Activated T-cell treated with anti-CD3 and anti-CD28 coated beads, Interleukin-2, amount 50 U/mL, for 72 hours (primary cell): Measurements from ENCODE around the gene CPPED1. TPM values are rescaled to one million over a fixed set of nuclear protein-coding genes. Genes with fewer than 3 reads are reported as not detected.
"Not testable (repeated sequence)": the region's sequence is repeated elsewhere in the genome, so short reads cannot be mapped to it uniquely, and the experiment has no call there.

ENCODE experiments used
- ATAC-seq, 2 donors: fragments of 150-1000 bp; cut with Tn5 transposase; replicated peaks in 1 of 2; 2 replicates each; pipeline ENCODE4 v1.10.0; 2021; ENCODE audit warnings: moderate library complexity in 2 of 2, mild to moderate bottlenecking in 1 of 2
- DNase-seq, 2 donors: peaks; one replicate each; pipeline ENCODE4 v3.0.0; 2021 to 2022; ENCODE audit warnings: mixed read lengths in 1 of 2
- H3K27ac Mint-ChIP-seq: one replicate; pipeline ENCODE4 v1.8.0; 2022; ENCODE audit warnings: mild to moderate bottlenecking, moderate library complexity, mixed read lengths
- H3K27me3 Mint-ChIP-seq: one replicate; pipeline ENCODE4 v1.8.0; 2022; ENCODE audit warnings: low read depth, mixed read lengths
- H3K36me3 Mint-ChIP-seq, 2 donors: one replicate each; pipeline ENCODE4 v1.8.0; 2022; ENCODE audit warnings: mixed read lengths in 2 of 2, mild to moderate bottlenecking in 1 of 2; ENCODE audit not compliant: insufficient read depth in 2 of 2
- H3K4me1 Mint-ChIP-seq: one replicate; pipeline ENCODE4 v1.8.0; 2022; ENCODE audit warnings: low read depth, mixed read lengths
- H3K4me3 Mint-ChIP-seq, 2 donors: one replicate each; pipeline ENCODE4 v1.8.0; 2022; ENCODE audit warnings: mild to moderate bottlenecking in 2 of 2, mixed read lengths in 2 of 2, moderate library complexity in 2 of 2
- H3K9me3 Mint-ChIP-seq, 2 donors: one replicate each; pipeline ENCODE4 v1.8.0; 2022; ENCODE audit warnings: mixed read lengths in 2 of 2
- total RNA-seq, 2 donors: library from RNA; stranded (reverse); gene quantifications; one replicate each; pipeline ENCODE4 v1.2.3, GENCODE V29; 2022

CPPED1 gene
- total RNA-seq, 2 donors from 2014 or later = 10.5 to 15.8 TPM

GRCh38 chr16:12775656-12776236, 27.9 kb downstream of the CPPED1 start:
- no peaks in the 10 kb centered on the region for H3K4me1 Mint-ChIP-seq
- ATAC-seq = no peak
- no peak overlapping the region for H3K4me3 Mint-ChIP-seq
- no peaks in the 10 kb centered on the region for H3K27me3 Mint-ChIP-seq
- H3K27ac Mint-ChIP-seq = no peak overlapping the region
- peaks cover 3 to 11% of the 10 kb centered on the region in 2 donors for H3K36me3 Mint-ChIP-seq
- DNase-seq = no peak
- peaks cover 0 to 2% of the 10 kb centered on the region in 2 donors for H3K9me3 Mint-ChIP-seq

GRCh38 chr16:12773221-12773620, 30.5 kb downstream of the CPPED1 start:
- no peak for ATAC-seq
- peaks cover 7% of the 10 kb centered on the region for H3K4me1 Mint-ChIP-seq
- H3K4me3 Mint-ChIP-seq = no peak overlapping the region
- DNase-seq = no peak
- H3K27me3 Mint-ChIP-seq = no peaks in the 10 kb centered on the region
- H3K9me3 Mint-ChIP-seq = peaks cover 0 to 2% of the 10 kb centered on the region in 2 donors
- peaks cover 3 to 6% of the 10 kb centered on the region in 2 donors for H3K36me3 Mint-ChIP-seq
- no peak overlapping the region for H3K27ac Mint-ChIP-seq

- H3K4me1 Mint-ChIP-seq = peaks cover 18% of the 10 kb centered on the region
- H3K9me3 Mint-ChIP-seq = peaks cover 0 to 1% of the 10 kb centered on the region in 2 donors
- H3K36me3 Mint-ChIP-seq = peaks cover 2 to 3% of the 10 kb centered on the region in 2 donors
- ATAC-seq (no peak), DNase-seq (no peak)
- no peaks in the 10 kb centered on the region for H3K27me3 Mint-ChIP-seq
- no peak overlapping the region for H3K4me3 Mint-ChIP-seq
- H3K27ac Mint-ChIP-seq = no peak overlapping the region
These were observed 32.3 kb downstream of the CPPED1 start for GRCh38 chr16:12771341-12771798.

- peaks cover 18% of the 10 kb centered on the region for H3K4me1 Mint-ChIP-seq
- no peak for ATAC-seq
- H3K9me3 Mint-ChIP-seq = peaks cover 0 to 1% of the 10 kb centered on the region in 2 donors
- H3K27ac Mint-ChIP-seq = no peak overlapping the region
- H3K27me3 Mint-ChIP-seq = no peaks in the 10 kb centered on the region
- no peak for DNase-seq
- H3K4me3 Mint-ChIP-seq = no peak overlapping the region
- H3K36me3 Mint-ChIP-seq = no peaks in the 10 kb centered on the region
These were observed 34.2 kb downstream of the CPPED1 start for GRCh38 chr16:12769525-12769924.

GRCh38 chr16:12767897-12768296, 35.8 kb downstream of the CPPED1 start:
- Mint-ChIP-seq H3K4me1 (peaks cover 18% of the 10 kb centered on the region), H3K27ac (peak overlapping the region; percentile 82), H3K4me3 (peak overlapping the region; percentile 54 to 63), H3K36me3 (no peaks in the 10 kb centered on the region), H3K9me3 (peaks cover 0 to 1% of the 10 kb centered on the region in 2 donors), H3K27me3 (no peaks in the 10 kb centered on the region)
- no peak for DNase-seq
- peak; percentile 39 to 67 for ATAC-seq

GRCh38 chr16:12766853-12767252, 36.8 kb downstream of the CPPED1 start:
- H3K4me3 Mint-ChIP-seq = no peak overlapping the region
- no peaks in the 10 kb centered on the region for H3K36me3 Mint-ChIP-seq
- peaks cover 0 to 1% of the 10 kb centered on the region in 2 donors for H3K9me3 Mint-ChIP-seq
- DNase-seq = no peak
- H3K27ac Mint-ChIP-seq = no peak overlapping the region
- peaks cover 18% of the 10 kb centered on the region for H3K4me1 Mint-ChIP-seq
- no peaks in the 10 kb centered on the region for H3K27me3 Mint-ChIP-seq
- no peak for ATAC-seq

- H3K9me3 Mint-ChIP-seq, H3K4me3 Mint-ChIP-seq, ATAC-seq, H3K36me3 Mint-ChIP-seq, H3K27me3 Mint-ChIP-seq, DNase-seq, H3K27ac Mint-ChIP-seq: not testable (repeated sequence)
- H3K4me1 Mint-ChIP-seq = peaks cover 18% of the 10 kb centered on the region
These were observed 37.5 kb downstream of the CPPED1 start for GRCh38 chr16:12766208-12766607.

- no peaks in the 10 kb centered on the region for H3K36me3 Mint-ChIP-seq
- peaks cover 18% of the 10 kb centered on the region for H3K4me1 Mint-ChIP-seq
- H3K9me3 Mint-ChIP-seq = peaks cover 0 to 1% of the 10 kb centered on the region in 2 donors
- no peak for DNase-seq
- no peak overlapping the region for H3K27ac Mint-ChIP-seq
- no peak for ATAC-seq
- no peak overlapping the region for H3K4me3 Mint-ChIP-seq
- H3K27me3 Mint-ChIP-seq = no peaks in the 10 kb centered on the region
These were observed 38.7 kb downstream of the CPPED1 start for GRCh38 chr16:12764813-12765488.

GRCh38 chr16:12763517-12763916, 40.2 kb downstream of the CPPED1 start:
- Mint-ChIP-seq H3K9me3 (peaks cover 0 to 1% of the 10 kb centered on the region in 2 donors), H3K27me3 (no peaks in the 10 kb centered on the region), H3K4me3 (no peak overlapping the region), H3K27ac (no peak overlapping the region), H3K4me1 (peaks cover 16% of the 10 kb centered on the region), H3K36me3 (no peaks in the 10 kb centered on the region)
- ATAC-seq (no peak), DNase-seq (no peak)

GRCh38 chr16:12760819-12761611, 42.7 kb downstream of the CPPED1 start:
- Mint-ChIP-seq H3K9me3 (no peaks in the 10 kb centered on the region), H3K4me3 (no peak overlapping the region), H3K27me3 (no peaks in the 10 kb centered on the region), H3K4me1 (peaks cover 6% of the 10 kb centered on the region), H3K27ac (no peak overlapping the region), H3K36me3 (no peaks in the 10 kb centered on the region)
- ATAC-seq (no peak), DNase-seq (no peak)

- peaks cover 7% of the 10 kb centered on the region for H3K4me1 Mint-ChIP-seq
- no peak overlapping the region for H3K4me3 Mint-ChIP-seq
- H3K27ac Mint-ChIP-seq = no peak overlapping the region
- no peaks in the 10 kb centered on the region for H3K36me3 Mint-ChIP-seq
- ATAC-seq (no peak), DNase-seq (no peak)
- H3K9me3 Mint-ChIP-seq = no peaks in the 10 kb centered on the region
- H3K27me3 Mint-ChIP-seq = no peaks in the 10 kb centered on the region
These were observed 44.8 kb downstream of the CPPED1 start for GRCh38 chr16:12758670-12759558.

GRCh38 chr16:12758031-12758669, 45.5 kb downstream of the CPPED1 start:
- ATAC-seq = no peak
- Mint-ChIP-seq H3K4me1 (peaks cover 13% of the 10 kb centered on the region), H3K27me3 (no peaks in the 10 kb centered on the region), H3K4me3 (no peak overlapping the region), H3K36me3 (no peaks in the 10 kb centered on the region), H3K9me3 (no peaks in the 10 kb centered on the region), H3K27ac (no peak overlapping the region)
- DNase-seq = no peak
